Neural progenitor cell (in vitro differentiated cells): ENCODE results near the gene CSRP2. TPM values are rescaled to one million over a fixed set of nuclear protein-coding genes. Genes with fewer than 3 reads are reported as not detected.

Experiments
- DNase-seq: peaks from one replicate; pipeline ENCODE4 v3.0.0-alpha.2; 2016; ENCODE audit warnings: low spot score
- H2AFZ ChIP-seq: fragments of 200-600 bp; sonication (generic); replicated peaks from 2 replicates; pipeline ENCODE4 v1.6.1; 2016; ENCODE audit warnings: antibody characterized with exemption
- H3F3A ChIP-seq: fragments of 200-600 bp; sonication (generic); 2 replicates; pipeline ENCODE4 v1.6.1; 2016; ENCODE audit warnings: antibody characterized with exemption, low read depth
- H3K27ac ChIP-seq: fragments of 200-600 bp; sonication (generic); 2 replicates; pipeline ENCODE4 v1.5.1; 2016; ENCODE audit warnings: mild to moderate bottlenecking
- H3K27me3 ChIP-seq: fragments of 200-600 bp; sonication (generic); 2 replicates; pipeline ENCODE4 v1.6.1; 2016; ENCODE audit warnings: mild to moderate bottlenecking, moderate library complexity
- H3K36me3 ChIP-seq: fragments of 200-600 bp; sonication (generic); 2 replicates; pipeline ENCODE4 v1.5.1; 2016
- H3K4me1 ChIP-seq: fragments of 200-600 bp; sonication (generic); 2 replicates; pipeline ENCODE4 v1.6.1; 2016; ENCODE audit warnings: mixed run types
- H3K4me2 ChIP-seq: fragments of 200-600 bp; sonication (generic); 2 replicates; pipeline ENCODE4 v1.6.1; 2016
- H3K4me3 ChIP-seq: fragments of 200-600 bp; sonication (generic); 2 replicates; pipeline ENCODE4 v1.5.1; 2016
- H3K79me2 ChIP-seq: fragments of 200-600 bp; sonication (generic); 2 replicates; pipeline ENCODE4 v1.6.1; 2016; ENCODE audit warnings: low read depth
- H3K9ac ChIP-seq: fragments of 200-600 bp; sonication (generic); 2 replicates; pipeline ENCODE4 v1.6.1; 2016
- H3K9me3 ChIP-seq: fragments of 200-600 bp; sonication (generic); 2 replicates; pipeline ENCODE4 v1.5.1; 2016; ENCODE audit warnings: low read depth
- H4K20me1 ChIP-seq: fragments of 200-600 bp; sonication (generic); 2 replicates; pipeline ENCODE4 v1.6.1; 2016; ENCODE audit warnings: low read depth
- H3K27ac Mint-ChIP-seq: 3 replicates; pipeline ENCODE4 v1.8.0; 2021; ENCODE audit warnings: mixed read lengths
- H3K27me3 Mint-ChIP-seq: 2 replicates; pipeline ENCODE4 v1.8.0; 2022; ENCODE audit warnings: low read depth, mild to moderate bottlenecking, inconsistent platforms, moderate library complexity, mixed read lengths; ENCODE audit not compliant: insufficient read depth
- H3K36me3 Mint-ChIP-seq: 3 replicates; pipeline ENCODE4 v1.8.0; 2021; ENCODE audit warnings: mixed read lengths
- H3K4me1 Mint-ChIP-seq: 3 replicates; pipeline ENCODE4 v1.8.0; 2021; ENCODE audit warnings: mixed read lengths
- H3K4me3 Mint-ChIP-seq: 3 replicates; pipeline ENCODE4 v1.8.0; 2021; ENCODE audit warnings: mild to moderate bottlenecking, moderate library complexity, mixed read lengths
- H3K9me3 Mint-ChIP-seq: 3 replicates; pipeline ENCODE4 v1.8.0; 2020; ENCODE audit warnings: mixed read lengths
- CTCF ChIP-seq: fragments of 200-600 bp; sonication (generic); IDR thresholded peaks from 2 replicates; pipeline ENCODE4 v1.5.1; 2017; ENCODE audit warnings: antibody characterized with exemption, mild to moderate bottlenecking
- EZH2 ChIP-seq: fragments of 200-600 bp; sonication (generic); IDR thresholded peaks from 2 replicates; pipeline ENCODE4 v1.6.1; 2017; ENCODE audit warnings: antibody characterized with exemption, mild to moderate bottlenecking, moderate library complexity
- EZH2phosphoT487 ChIP-seq: fragments of 200-600 bp; sonication (generic); IDR thresholded peaks from 2 replicates; pipeline ENCODE4 v1.6.1; 2017; ENCODE audit warnings: antibody characterized with exemption
- total RNA-seq: library from RNA; depleted of rRNA; stranded (reverse); fragments of >200 nt; gene quantifications from 2 replicates; pipeline ENCODE4 v1.2.3, GENCODE V29; 2015; ENCODE audit warnings: low replicate concordance

The CSRP2 gene
- total RNA-seq, 1 donor from 2014 or later: 405 TPM

- H3K4me3 Mint-ChIP-seq: no peak overlapping the region
- peaks cover 11% of the 10 kb centered on the region for H3F3A ChIP-seq
- peaks cover 16% of the 10 kb centered on the region for H3K36me3 ChIP-seq
- no peaks in the 10 kb centered on the region for H3K27me3 Mint-ChIP-seq
- no peaks in the 10 kb centered on the region for H3K27me3 ChIP-seq
- H3K4me1 Mint-ChIP-seq: no peaks in the 10 kb centered on the region
- H3K4me3 ChIP-seq: no peak overlapping the region
- H3K9ac ChIP-seq: no peak overlapping the region
- H2AFZ ChIP-seq: no peak overlapping the region
- H3K4me2 ChIP-seq: no peak overlapping the region
- DNase-seq: peak; percentile 69
- no peaks in the 10 kb centered on the region for H3K9me3 Mint-ChIP-seq
- H3K27ac ChIP-seq: no peak overlapping the region
- peaks cover 7% of the 10 kb centered on the region for H3K36me3 Mint-ChIP-seq
- H3K79me2 ChIP-seq: no peaks in the 10 kb centered on the region
- H3K4me1 ChIP-seq: no peaks in the 10 kb centered on the region
- TF ChIP-seq CTCF: peak; percentile 85
- TF ChIP-seq EZH2: no peak
- no peak for TF ChIP-seq EZH2phosphoT487
- no peak overlapping the region for H3K27ac Mint-ChIP-seq
- no peaks in the 10 kb centered on the region for H3K9me3 ChIP-seq
- no peaks in the 10 kb centered on the region for H4K20me1 ChIP-seq
Measured at GRCh38 chr12:76820888-76821482, 57.8 kb downstream of the CSRP2 start.

- no peaks in the 10 kb centered on the region for H3K9me3 ChIP-seq
Measured at GRCh38 chr12:76813972-76814371, 64.8 kb downstream of the CSRP2 start.

GRCh38 chr12:76813265-76813664 lies 65.6 kb downstream of the CSRP2 start:
- DNase-seq: no peak
- H3K9me3 Mint-ChIP-seq: no peaks in the 10 kb centered on the region
- peaks cover 24% of the 10 kb centered on the region for H3K36me3 ChIP-seq
- TF ChIP-seq CTCF: no peak
- TF ChIP-seq EZH2phosphoT487: no peak
- TF ChIP-seq EZH2: no peak
- no peak overlapping the region for H3K27ac Mint-ChIP-seq
- H4K20me1 ChIP-seq: no peaks in the 10 kb centered on the region
- no peaks in the 10 kb centered on the region for H3K27me3 ChIP-seq
- H3K4me2 ChIP-seq: no peak overlapping the region
- no peaks in the 10 kb centered on the region for H3K27me3 Mint-ChIP-seq
- H3K9me3 ChIP-seq: no peaks in the 10 kb centered on the region
- no peak overlapping the region for H3K9ac ChIP-seq
- H3K27ac ChIP-seq: no peak overlapping the region
- no peak overlapping the region for H3K4me3 ChIP-seq
- H3K4me1 Mint-ChIP-seq: no peaks in the 10 kb centered on the region
- H3K79me2 ChIP-seq: no peaks in the 10 kb centered on the region
- H3K4me1 ChIP-seq: peaks cover 4% of the 10 kb centered on the region
- H3F3A ChIP-seq: no peaks in the 10 kb centered on the region
- no peak overlapping the region for H2AFZ ChIP-seq
- H3K4me3 Mint-ChIP-seq: no peak overlapping the region
- peaks cover 6% of the 10 kb centered on the region for H3K36me3 Mint-ChIP-seq

More at GRCh38 chr12:76813972-76814371, 64.8 kb downstream of the CSRP2 start:
- no peaks in the 10 kb centered on the region for H3K4me1 Mint-ChIP-seq
- H4K20me1 ChIP-seq: no peaks in the 10 kb centered on the region
- no peaks in the 10 kb centered on the region for H3K27me3 ChIP-seq
- no peak overlapping the region for H3K4me2 ChIP-seq
- no peak overlapping the region for H3K9ac ChIP-seq
- no peak overlapping the region for H3K4me3 Mint-ChIP-seq
- DNase-seq: no peak
- no peaks in the 10 kb centered on the region for H3K79me2 ChIP-seq
- no peak overlapping the region for H2AFZ ChIP-seq
- H3K27ac Mint-ChIP-seq: no peak overlapping the region
- H3K27ac ChIP-seq: no peak overlapping the region
- peaks cover 4% of the 10 kb centered on the region for H3F3A ChIP-seq
- H3K36me3 Mint-ChIP-seq: peaks cover 6% of the 10 kb centered on the region
- H3K9me3 Mint-ChIP-seq: no peaks in the 10 kb centered on the region
- TF ChIP-seq CTCF: no peak
- no peak for TF ChIP-seq EZH2
- TF ChIP-seq EZH2phosphoT487: no peak
- no peak overlapping the region for H3K4me3 ChIP-seq
- no peaks in the 10 kb centered on the region for H3K27me3 Mint-ChIP-seq
- H3K4me1 ChIP-seq: peaks cover 4% of the 10 kb centered on the region
- H3K36me3 ChIP-seq: peaks cover 24% of the 10 kb centered on the region
